Measurements from ENCODE around the gene ZBTB46. TPM values are rescaled to one million over a fixed set of nuclear protein-coding genes. Genes with fewer than 3 reads are reported as not detected.
A peak's percentile ranks its signal among the peaks of the same experiment; 100 is the strongest.

ZBTB46 gene
- total RNA-seq, 2 donors from 2014 or later, result 3.0 to 5.6 TPM

GRCh38 chr20:63743210-63743970 lies 87.7 kb downstream of the ZBTB46 start:
- DNase-seq (no peak), ATAC-seq (no peak)
- intact Hi-C loops (cut with DNase I, micrococcal nuclease), result no loop called here

- no peak for DNase-seq
- intact Hi-C loops (cut with DNase I, micrococcal nuclease), result no loop called here
- no peak for ATAC-seq
Observed at GRCh38 chr20:63742381-63743024, 88.6 kb downstream of the ZBTB46 start.

GRCh38 chr20:63741676-63742380 lies 89.2 kb downstream of the ZBTB46 start:
- ATAC-seq (no peak), DNase-seq (no peak)
- intact Hi-C loops (cut with DNase I, micrococcal nuclease), result no loop called here

GRCh38 chr20:63741354-63741675 lies 89.7 kb downstream of the ZBTB46 start:
- intact Hi-C loops (cut with DNase I, micrococcal nuclease), result no loop called here
- ATAC-seq, result no peak
- DNase-seq, result no peak

DNA sequence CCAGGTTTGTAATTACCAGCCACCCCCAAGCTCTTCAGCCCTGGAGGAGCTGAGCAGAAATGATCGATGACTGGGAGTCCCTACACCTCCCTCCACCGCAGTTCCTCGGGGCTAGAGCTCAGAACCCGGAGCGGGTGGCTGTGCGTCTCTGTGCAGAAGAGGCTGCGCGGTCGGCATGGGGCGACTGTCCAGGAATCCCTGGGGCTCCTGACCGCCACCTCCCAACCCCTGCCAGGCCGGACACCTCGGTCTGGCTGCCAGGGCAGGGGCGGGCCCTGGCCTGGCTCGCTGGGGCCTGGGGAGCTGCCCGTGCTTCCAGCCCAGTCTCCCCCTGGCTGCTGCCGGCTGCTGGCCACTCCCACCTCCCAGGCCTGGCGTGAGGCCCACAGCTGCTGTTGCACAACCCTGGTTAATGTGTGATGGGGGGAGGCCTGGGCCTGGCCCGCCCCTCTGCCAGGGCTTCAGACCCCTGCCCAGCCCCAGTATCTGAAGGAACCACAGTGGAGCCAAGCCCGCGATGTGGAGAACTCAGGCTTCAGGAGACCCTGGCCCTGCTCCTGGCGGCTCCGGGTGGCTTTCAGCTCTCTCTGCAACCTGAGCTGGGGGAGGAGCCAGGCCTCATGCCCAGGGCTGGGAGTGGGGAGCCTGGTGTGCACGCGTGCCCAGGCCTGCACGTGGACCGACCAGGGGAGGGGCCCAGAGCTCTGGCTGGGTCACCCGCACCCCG lies 90.3 kb downstream of the ZBTB46 start:
- intact Hi-C loops (cut with DNase I, micrococcal nuclease), result no loop called here
- peak; percentile 59 for ATAC-seq
- DNase-seq, result peak; percentile 92

GRCh38 chr20:63740070-63740626 lies 90.9 kb downstream of the ZBTB46 start:
- intact Hi-C loops (cut with DNase I, micrococcal nuclease), result no loop called here

DNA sequence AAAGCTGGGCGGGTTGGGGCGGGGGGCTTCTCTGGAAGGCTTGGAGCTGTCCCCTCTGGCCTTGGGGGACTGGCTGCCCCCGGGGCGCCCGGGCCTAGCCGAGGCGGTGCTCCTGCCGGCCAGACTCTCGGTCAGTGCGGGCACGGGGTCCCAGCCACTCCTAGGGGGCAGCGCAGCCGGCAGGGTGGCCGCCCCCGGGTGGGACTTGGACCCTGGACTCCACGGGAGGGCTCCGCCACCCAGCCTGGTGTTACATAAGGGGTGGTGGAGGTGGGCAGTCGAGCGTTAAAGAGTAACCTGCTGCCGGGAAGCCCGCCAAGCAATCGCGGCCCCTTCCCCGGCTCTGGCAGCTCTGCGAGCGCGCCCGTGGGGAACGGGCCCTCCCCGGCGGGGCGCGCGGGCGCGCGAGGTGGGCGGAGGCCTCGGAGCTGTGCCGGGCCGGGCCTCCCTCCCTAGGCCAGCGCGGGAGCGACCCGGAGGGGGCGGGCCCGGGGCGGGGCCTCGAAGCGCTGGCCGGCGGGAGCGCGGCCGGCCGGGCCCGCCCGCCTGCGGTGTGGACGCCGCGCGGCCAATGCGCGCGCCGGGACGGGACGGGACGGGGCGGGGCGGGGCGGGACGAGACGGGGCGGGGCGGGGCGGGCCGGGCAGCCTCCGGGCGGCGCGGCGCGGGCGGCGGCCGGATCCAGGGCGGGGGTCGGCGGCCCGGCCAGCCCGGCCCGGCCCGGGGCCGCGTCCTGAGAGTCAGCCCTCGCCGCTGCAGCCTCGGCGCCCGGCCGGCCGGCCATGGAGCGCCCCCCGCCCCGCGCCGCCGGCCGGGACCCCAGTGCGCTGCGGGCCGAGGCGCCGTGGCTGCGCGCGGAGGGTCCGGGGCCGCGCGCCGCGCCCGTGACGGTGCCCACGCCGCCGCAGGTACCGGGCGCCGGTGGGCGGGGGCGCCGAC lies 91.7 kb downstream of the ZBTB46 start, which contains the start of gene SLC2A4RG:
SLC2A4RG (plus strand) TSS at position 647 of the 940 bp plus-strand sequence; CDS start at position 784, 137 bp downstream.
- DNase-seq (peak; percentile 75 to 84), ATAC-seq (peak; percentile 60)
- intact Hi-C loops (cut with DNase I, micrococcal nuclease), result no loop called here

More at GRCh38 chr20:63740070-63740626, 90.9 kb downstream of the ZBTB46 start:
- ATAC-seq (peak; percentile 10), DNase-seq (peak in 1 of 2 donors; percentile 61)

DNA sequence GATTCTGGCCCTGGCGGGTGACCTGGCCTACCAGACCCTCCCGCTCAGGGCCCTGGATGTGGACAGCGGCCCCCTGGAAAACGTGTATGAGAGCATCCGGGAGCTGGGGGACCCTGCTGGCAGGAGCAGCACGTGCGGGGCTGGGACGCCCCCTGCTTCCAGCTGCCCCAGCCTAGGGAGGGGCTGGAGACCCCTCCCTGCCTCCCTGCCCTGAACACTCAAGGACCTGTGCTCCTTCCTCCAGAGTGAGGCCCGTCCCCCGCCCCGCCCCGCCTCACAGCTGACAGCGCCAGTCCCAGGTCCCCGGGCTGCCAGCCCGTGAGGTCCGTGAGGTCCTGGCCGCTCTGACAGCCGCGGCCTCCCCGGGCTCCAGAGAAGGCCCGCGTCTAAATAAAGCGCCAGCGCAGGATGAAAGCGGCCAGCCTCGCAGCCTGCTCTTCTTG lies 92.4 kb downstream of the ZBTB46 start:
- intact Hi-C loops (cut with DNase I, micrococcal nuclease), result no loop called here
- DNase-seq (peak; percentile 80 to 82), ATAC-seq (peak; percentile 51)

- DNase-seq (peak; percentile 60 to 62), ATAC-seq (peak; percentile 21)
- intact Hi-C loops (cut with DNase I, micrococcal nuclease), result no loop called here
Observed at GRCh38 chr20:63737945-63738686, 92.9 kb downstream of the ZBTB46 start.

DNA sequence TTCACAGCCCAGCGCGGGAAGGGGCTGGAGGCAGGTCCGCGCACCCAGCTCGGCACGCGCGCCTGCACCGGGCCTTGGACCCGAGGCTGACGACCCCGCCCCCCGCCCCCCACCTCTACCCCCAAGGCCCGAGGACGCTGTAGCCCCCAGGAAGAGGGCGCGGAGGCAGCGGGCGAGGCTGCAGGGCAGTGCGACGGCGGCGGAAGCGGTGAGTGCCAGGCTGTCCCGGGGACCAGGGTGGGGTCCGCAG lies 93.4 kb downstream of the ZBTB46 start:
- ATAC-seq (no peak), DNase-seq (no peak)
- intact Hi-C loops (cut with DNase I, micrococcal nuclease), result no loop called here

GRCh38 chr20:63736893-63737694 lies 94.0 kb downstream of the ZBTB46 start:
- DNase-seq (peak in 1 of 2 donors; percentile 50), ATAC-seq (peak; percentile 18)
- intact Hi-C loops (cut with DNase I, micrococcal nuclease), result no loop called here

GRCh38 chr20:63735859-63736718 lies 95.0 kb downstream of the ZBTB46 start, which contains the start of gene LIME1:
Gene LIME1, plus strand, starts transcription at chr20:63736664. Its CDS starts 886 bp downstream, at chr20:63737550.
- peak; percentile 47 for ATAC-seq
- peak; percentile 84 for DNase-seq

GRCh38 chr20:63734946-63735858 lies 95.9 kb downstream of the ZBTB46 start:
- ATAC-seq (no peak), DNase-seq (no peak)
- intact Hi-C loops (cut with DNase I, micrococcal nuclease), result no loop called here

More at GRCh38 chr20:63735859-63736718, 95.0 kb downstream of the ZBTB46 start, which contains the start of gene LIME1:
- intact Hi-C loops (cut with DNase I, micrococcal nuclease), result no loop called here
